Heart right ventricle (tissue), 16 donors: ENCODE results near the gene TMEM255B. TPM values are rescaled to one million over a fixed set of nuclear protein-coding genes. Genes with fewer than 3 reads are reported as not detected.

Source experiments
- ATAC-seq, 8 donors: fragments of 200-7000 bp; cut with Tn5 transposase; one replicate each; pipeline ENCODE4 v1.9.1; 2020; ENCODE audit warnings: mild to moderate bottlenecking in 8 of 8, moderate library complexity in 8 of 8, moderate number of reproducible peaks in 1 of 8
- DNase-seq, 2 donors: peaks; one replicate each; pipeline ENCODE4 v3.0.0-alpha.2; 2020
- H3K27ac ChIP-seq, 10 donors: fragments of 200-600 bp; sonication (generic) in 2 of 10; one replicate each; pipeline versions ENCODE4 v1.5.0 to v1.8.0; 2020 to 2022; ENCODE audit warnings: mild to moderate bottlenecking in 3 of 10
- H3K27me3 ChIP-seq, 7 donors: fragments of 200-600 bp; one replicate each; pipeline ENCODE4 v1.8.0; 2021 to 2022; ENCODE audit warnings: mild to moderate bottlenecking in 2 of 7
- H3K36me3 ChIP-seq, 9 donors: fragments of 200-600 bp; sonication (generic) in 1 of 9; one replicate each; pipeline versions ENCODE4 v1.5.0 to v1.8.0; 2020 to 2022; ENCODE audit warnings: mild to moderate bottlenecking in 2 of 9
- H3K4me1 ChIP-seq, 9 donors: fragments of 200-600 bp; sonication (generic) in 1 of 9; one replicate each; pipeline versions ENCODE4 v1.5.0 to v1.8.0; 2020 to 2022; ENCODE audit warnings: mild to moderate bottlenecking in 4 of 9
- H3K4me3 ChIP-seq, 10 donors: fragments of 200-600 bp; sonication (generic) in 2 of 10; one replicate each; pipeline versions ENCODE4 v1.5.0 to v1.8.0; 2020 to 2022; ENCODE audit warnings: mild to moderate bottlenecking in 7 of 10, moderate library complexity in 2 of 10
- H3K9me3 ChIP-seq, 11 donors: fragments of 200-600 bp in 10 of 11; sonication (generic) in 2 of 11; one replicate each; pipeline versions ENCODE4 v1.5.0 to v1.8.0; 2013 to 2022; ENCODE audit warnings: mild to moderate bottlenecking in 2 of 11, control low read depth in 1 of 11, moderate library complexity in 1 of 11
- CTCF ChIP-seq, 9 donors: fragments of 200-600 bp; sonication (generic) in 2 of 9; IDR thresholded peaks; one replicate each; pipeline versions ENCODE4 v1.5.0 to v1.8.0; 2021 to 2022; ENCODE audit warnings: antibody characterized with exemption in 9 of 9, mild to moderate bottlenecking in 5 of 9, moderate library complexity in 1 of 9
- WGBS, 2 donors: extraction: QIAGEN DNeasy Blood & Tissue Kit; methylation state at CpG; one replicate each; pipeline ENCODE4 v1.1.7; 2013; ENCODE audit warnings: inconsistent platforms in 1 of 2; 5-methylcytosine and 5-hydroxymethylcytosine counted together
- intact Hi-C, 10 donors: fragments of 100-400 bp; cut with DNase I; formaldehyde crosslinking; loops; one replicate each; pipeline versions ENCODE4 v1.11.1 to v1.14.2; 2022
- polyA plus RNA-seq, 2 donors: library from polyadenylated mRNA; stranded (reverse); fragments of 200-250 nt; gene quantifications; one replicate each; pipeline ENCODE4 v1.2.3, GENCODE V29; 2013
- total RNA-seq, 10 donors: library from RNA; stranded (reverse); fragmentation: NEBNext Ultra II Directional in 3 of 10; extraction: Animal tissue kit (Norgen Biotek cat#: 25700) in 3 of 10; gene quantifications; one replicate each; pipeline versions ENCODE4 v1.2.1 to v1.2.4, GENCODE V29; 2021 to 2023
- donor health status: Arrhythmogenic right ventricular cardiomyopathy.
- donor health status: ischemic (EF 13 %, LVEDD 7.1; RV severe dilation, severe dysfunction).
- donor health status: healthy with polysubstance abuse.
- donor health status: DM: no; HTN: yes; CAD: no.
- donor health status: DM: no; HTN: no; CAD: no.
- donor health status: ischemic (EF 25% LVEDD 6.9; RV normal size, moderate dysfunction).
- donor health status: ischemic (EF 25% LVEDD 5.7; RV mildly dilated, moderate dysfunction).
- donor health status: healthy.
- donor health status: DM: yes; HTN: yes; CAD: no.
- donor health status: Ischemic cardiomyopathy.
- donor health status: ischemic (EF 35%, LVEDD 5.7; RV mildly dilated, moderate dysfunction).
- donor health status: nonischemic (EF 11% LVEDD 7.7; RV severe dilation, severe dysfunction).
- donor health status: DM: yes; HTN: yes; CAD: no.
- donor health status: PGD.
- donor health status: ischemic (EF 29% LVEDD 5.4; RV normal size, mild dysfunction).
- donor health status: nonischemic (EF 23%, LVEDD 6.1; RV moderate dilation, normal function).

Gene TMEM255B
- total and polyA plus RNA-seq, 12 donors = 2.4 to 12.9 (median 6.3) TPM

GRCh38 chr13:113854238-113855011 lies 95.4 kb downstream of the TMEM255B start:
- H3K4me1 ChIP-seq = peaks cover 43 to 89% (median 78%) of the 10 kb centered on the region in 9 donors
- DNase-seq = peak in 1 of 2 donors; percentile 61
- H3K27me3 ChIP-seq = no peaks in the 10 kb centered on the region
- TF ChIP-seq CTCF (IDR thresholded peaks at IDR 0.05) = no peak
- peak overlapping the region in 9 of 10 donors; percentile 26 to 80 (median 63) for H3K27ac ChIP-seq
- no peak overlapping the region for H3K4me3 ChIP-seq
- no peaks in the 10 kb centered on the region for H3K9me3 ChIP-seq
- WGBS, 2 donors = 36 to 39% methylated on average over 31 of the region's 31 CpGs
- ATAC-seq = peak; percentile 17 to 78 (median 52)
- intact Hi-C loops = no loop called here
- H3K36me3 ChIP-seq = peaks cover 0 to 35% (median 0%) of the 10 kb centered on the region in 9 donors

GRCh38 chr13:113855012-113855921 lies 96.2 kb downstream of the TMEM255B start:
- peaks cover 0 to 42% (median 0%) of the 10 kb centered on the region in 9 donors for H3K36me3 ChIP-seq
- intact Hi-C loops = no loop called here
- peak overlapping the region in 9 of 10 donors; percentile 26 to 80 (median 63) for H3K27ac ChIP-seq
- no peak overlapping the region for H3K4me3 ChIP-seq
- WGBS, 2 donors = 59 to 61% methylated on average over 33 of the region's 33 CpGs
- ATAC-seq (peak; percentile 18 to 84 (median 62)), DNase-seq (peak in 1 of 2 donors; percentile 63)
- peaks cover 46 to 89% (median 78%) of the 10 kb centered on the region in 9 donors for H3K4me1 ChIP-seq
- TF ChIP-seq CTCF (IDR thresholded peaks at IDR 0.05) = no peak
- H3K9me3 ChIP-seq = no peaks in the 10 kb centered on the region
- no peaks in the 10 kb centered on the region for H3K27me3 ChIP-seq

- Histone ChIP-seq H3K4me1 (peaks cover 54 to 90% (median 81%) of the 10 kb centered on the region in 9 donors), H3K4me3 (no peak overlapping the region), H3K27ac (peak overlapping the region in 8 of 10 donors; percentile 6 to 80 (median 60)), H3K36me3 (peaks cover 0 to 37% (median 0%) of the 10 kb centered on the region in 9 donors), H3K9me3 (no peaks in the 10 kb centered on the region), H3K27me3 (no peaks in the 10 kb centered on the region)
- DNase-seq = peak in 1 of 2 donors; percentile 2
- WGBS, 2 donors = 88 to 89% methylated on average over 25 of the region's 25 CpGs
- intact Hi-C loops = no loop called here
- TF ChIP-seq CTCF (IDR thresholded peaks at IDR 0.05) = no peak
- ATAC-seq = peak in 1 of 8 donors; percentile 1
Observed at GRCh38 chr13:113855931-113856715, 97.1 kb downstream of the TMEM255B start.
